Esophagus squamous epithelium (tissue), 4 donors: ENCODE data around the gene AJUBA.

Experiments used
- POLR2A ChIP-seq, 4 donors: fragments of 450-650 bp; IDR thresholded peaks; one replicate each; pipeline ENCODE4 v1.6.1; 2017; ENCODE audit warnings: antibody characterized with exemption in 4 of 4, mild to moderate bottlenecking in 4 of 4, moderate library complexity in 3 of 4
- TF ChIP-seq, protein P1 (sequence below), 6 experiments: fragments of 450-650 bp in 4 of 6; fragments of 200-600 bp in 2 of 6; sonication (generic) in 2 of 6; IDR thresholded peaks; one replicate each; pipeline ENCODE4 v1.5.1; 2016 to 2019; ENCODE audit warnings: antibody characterized with exemption in 6 of 6, mild to moderate bottlenecking in 4 of 6, moderate library complexity in 4 of 6

DNA sequence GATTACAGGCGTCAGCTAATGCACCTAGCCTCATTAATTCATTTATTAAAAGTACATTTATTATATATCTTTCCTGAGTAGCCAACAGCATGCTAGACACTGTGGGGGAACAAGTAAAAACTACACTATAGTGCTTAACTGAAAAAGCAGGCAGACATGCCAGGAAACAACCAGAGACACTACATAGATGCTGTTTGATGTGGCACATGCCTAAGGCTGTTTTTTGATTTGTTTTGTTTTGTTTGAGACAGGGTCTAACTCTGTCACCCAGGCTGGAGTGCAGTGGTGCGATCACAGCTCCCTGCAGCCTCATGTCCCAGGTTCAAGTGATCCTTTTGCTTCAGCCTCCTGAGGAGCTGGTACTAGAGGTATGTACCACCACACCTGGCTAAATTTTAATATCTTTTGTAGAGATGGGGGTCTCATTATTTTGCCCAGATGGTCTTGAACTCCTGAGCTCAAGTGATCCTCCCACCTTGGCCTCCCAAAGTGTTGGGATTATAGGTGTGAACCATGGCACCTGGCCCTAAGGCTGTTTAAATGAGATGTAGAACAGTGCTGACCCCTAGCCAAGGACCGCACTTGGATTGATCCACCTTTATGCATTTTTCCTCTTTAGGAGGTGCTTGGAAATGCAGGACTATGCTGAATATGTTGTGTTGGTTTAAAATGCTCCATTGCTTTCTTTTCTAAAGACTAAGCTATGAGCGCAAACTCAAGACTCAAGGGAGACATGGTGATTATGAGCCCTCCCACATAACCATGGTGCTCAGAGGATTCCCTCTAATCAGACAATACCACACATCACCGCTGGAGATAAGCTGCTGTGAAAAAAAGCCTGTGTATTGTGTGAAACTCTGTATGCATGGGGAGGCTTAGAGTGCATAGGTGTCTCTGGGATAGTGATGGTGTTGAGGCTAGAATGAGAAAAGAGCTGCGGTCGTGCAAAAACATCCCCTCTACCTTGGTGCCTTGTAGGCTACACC, 38.1 kb upstream of the AJUBA start:
- TF ChIP-seq POLR2A (IDR thresholded peaks at IDR 0.05), result no peak
- TF ChIP-seq, protein P1, sequence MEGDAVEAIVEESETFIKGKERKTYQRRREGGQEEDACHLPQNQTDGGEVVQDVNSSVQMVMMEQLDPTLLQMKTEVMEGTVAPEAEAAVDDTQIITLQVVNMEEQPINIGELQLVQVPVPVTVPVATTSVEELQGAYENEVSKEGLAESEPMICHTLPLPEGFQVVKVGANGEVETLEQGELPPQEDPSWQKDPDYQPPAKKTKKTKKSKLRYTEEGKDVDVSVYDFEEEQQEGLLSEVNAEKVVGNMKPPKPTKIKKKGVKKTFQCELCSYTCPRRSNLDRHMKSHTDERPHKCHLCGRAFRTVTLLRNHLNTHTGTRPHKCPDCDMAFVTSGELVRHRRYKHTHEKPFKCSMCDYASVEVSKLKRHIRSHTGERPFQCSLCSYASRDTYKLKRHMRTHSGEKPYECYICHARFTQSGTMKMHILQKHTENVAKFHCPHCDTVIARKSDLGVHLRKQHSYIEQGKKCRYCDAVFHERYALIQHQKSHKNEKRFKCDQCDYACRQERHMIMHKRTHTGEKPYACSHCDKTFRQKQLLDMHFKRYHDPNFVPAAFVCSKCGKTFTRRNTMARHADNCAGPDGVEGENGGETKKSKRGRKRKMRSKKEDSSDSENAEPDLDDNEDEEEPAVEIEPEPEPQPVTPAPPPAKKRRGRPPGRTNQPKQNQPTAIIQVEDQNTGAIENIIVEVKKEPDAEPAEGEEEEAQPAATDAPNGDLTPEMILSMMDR (IDR thresholded peaks at IDR 0.05), result no peak
